Stimulated activated memory B cell treated with anti-CD40 and anti-IgM and Interleukin-4, amounts not matched to agents 10 μg/mL and 1 μg/mL and 100 μg/mL, for 72 hours (primary cell): ENCODE measurements around the gene ERCC2.
A peak's percentile ranks its signal among the peaks of the same experiment; 100 is the strongest.

Experiments
- ATAC-seq: fragments of 150-1000 bp; cut with Tn5 transposase; 2 replicates; pipeline ENCODE4 v1.10.0; 2021
- H3K27ac Mint-ChIP-seq: one replicate; pipeline ENCODE4 v1.8.0; 2022; ENCODE audit warnings: mild to moderate bottlenecking, mixed read lengths
- H3K27me3 Mint-ChIP-seq: one replicate; pipeline ENCODE4 v1.8.0; 2022; ENCODE audit warnings: mixed read lengths
- H3K36me3 Mint-ChIP-seq: one replicate; pipeline ENCODE4 v1.8.0; 2022; ENCODE audit warnings: mixed read lengths
- H3K4me1 Mint-ChIP-seq: one replicate; pipeline ENCODE4 v1.8.0; 2022; ENCODE audit warnings: mixed read lengths
- H3K4me3 Mint-ChIP-seq: one replicate; pipeline ENCODE4 v1.8.0; 2022; ENCODE audit warnings: mild to moderate bottlenecking, moderate library complexity, mixed read lengths
- H3K9me3 Mint-ChIP-seq: one replicate; pipeline ENCODE4 v1.8.0; 2022; ENCODE audit warnings: mixed read lengths

The ERCC2 gene

GRCh38 chr19:45405435-45406225, 35.3 kb upstream of the ERCC2 start:
- Mint-ChIP-seq H3K9me3 (no peaks in the 10 kb centered on the region), H3K4me1 (peaks cover 58% of the 10 kb centered on the region), H3K4me3 (peak overlapping the region; percentile 88), H3K36me3 (peaks cover 13% of the 10 kb centered on the region), H3K27me3 (peaks cover 30% of the 10 kb centered on the region), H3K27ac (peak overlapping the region; percentile 88)
- ATAC-seq = peak; percentile 81

- peak within 1 kb of the TSS; percentile 88 for H3K4me3 Mint-ChIP-seq
- peaks cover 30% of the 10 kb centered on the region for H3K27me3 Mint-ChIP-seq
- no peaks in the 10 kb centered on the region for H3K9me3 Mint-ChIP-seq
- ATAC-seq = no peak
- peaks cover 13% of the 10 kb centered on the region for H3K36me3 Mint-ChIP-seq
- H3K27ac Mint-ChIP-seq = peak within 1 kb of the TSS; percentile 88
- H3K4me1 Mint-ChIP-seq = peaks cover 58% of the 10 kb centered on the region
Measured at GRCh38 chr19:45404557-45405434, 34.4 kb upstream of the ERCC2 start, which contains the start of gene PPP1R13L. TSS of gene PPP1R13L (minus strand) at chr19:45405069. CDS start at chr19:45398318, 6,751 bp downstream.

- Mint-ChIP-seq H3K36me3 (peaks cover 9% of the 10 kb centered on the region), H3K9me3 (no peaks in the 10 kb centered on the region), H3K4me1 (peaks cover 52% of the 10 kb centered on the region), H3K4me3 (peak overlapping the region; percentile 88), H3K27me3 (peaks cover 30% of the 10 kb centered on the region), H3K27ac (no peak overlapping the region)
- no peak for ATAC-seq
Measured at GRCh38 chr19:45403781-45404556, 33.6 kb upstream of the ERCC2 start.

DNA sequence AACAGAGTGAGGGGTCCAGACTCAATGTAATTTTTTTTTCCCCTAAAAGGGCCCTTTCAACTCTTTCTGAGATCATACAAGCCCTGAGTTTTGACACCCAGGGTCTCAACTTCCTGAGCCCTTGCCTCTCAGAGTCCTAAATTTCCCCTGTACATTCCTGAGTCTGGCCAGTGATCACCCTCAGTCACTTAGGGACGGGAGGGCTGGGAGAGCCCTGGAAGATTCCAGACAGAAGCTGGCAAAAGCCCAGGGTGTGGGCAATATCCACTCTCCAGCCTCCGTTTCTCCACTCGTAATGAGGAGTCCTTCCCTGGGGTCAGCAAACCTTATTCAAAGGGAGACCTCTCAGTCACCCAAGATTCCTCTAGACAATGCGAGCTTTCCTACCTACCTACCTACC, 32.9 kb upstream of the ERCC2 start:
- no peaks in the 10 kb centered on the region for H3K9me3 Mint-ChIP-seq
- H3K4me1 Mint-ChIP-seq = peaks cover 52% of the 10 kb centered on the region
- H3K27me3 Mint-ChIP-seq = peaks cover 36% of the 10 kb centered on the region
- ATAC-seq = no peak
- no peak overlapping the region for H3K27ac Mint-ChIP-seq
- no peak overlapping the region for H3K4me3 Mint-ChIP-seq
- peaks cover 2% of the 10 kb centered on the region for H3K36me3 Mint-ChIP-seq

- no peak for ATAC-seq
- Mint-ChIP-seq H3K27me3 (peaks cover 44% of the 10 kb centered on the region), H3K9me3 (no peaks in the 10 kb centered on the region), H3K4me1 (peaks cover 50% of the 10 kb centered on the region), H3K36me3 (no peaks in the 10 kb centered on the region), H3K4me3 (no peak overlapping the region), H3K27ac (no peak overlapping the region)
Measured at GRCh38 chr19:45402298-45403061, 32.1 kb upstream of the ERCC2 start.

DNA sequence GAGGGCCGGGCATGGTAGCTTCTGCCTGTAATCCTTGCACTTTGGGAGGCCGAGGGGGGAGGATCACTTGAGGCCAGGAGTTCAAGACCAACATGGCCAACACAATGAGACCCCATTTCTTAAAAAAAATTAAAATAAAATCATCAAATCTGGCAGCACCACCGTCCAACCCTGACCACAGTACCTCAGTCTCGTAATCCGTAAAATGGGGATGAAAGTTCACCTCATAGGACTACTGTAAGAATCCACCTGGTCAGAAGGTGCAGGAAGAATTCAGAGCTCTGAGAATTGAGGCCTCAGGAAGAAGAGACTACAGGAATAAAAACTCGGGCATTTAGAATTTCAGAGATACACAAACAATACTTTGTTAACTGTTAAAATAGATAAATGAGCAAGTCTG, 31.4 kb upstream of the ERCC2 start:
- no peaks in the 10 kb centered on the region for H3K36me3 Mint-ChIP-seq
- peaks cover 50% of the 10 kb centered on the region for H3K27me3 Mint-ChIP-seq
- ATAC-seq = no peak
- no peak overlapping the region for H3K4me3 Mint-ChIP-seq
- H3K9me3 Mint-ChIP-seq = no peaks in the 10 kb centered on the region
- no peak overlapping the region for H3K27ac Mint-ChIP-seq
- peaks cover 49% of the 10 kb centered on the region for H3K4me1 Mint-ChIP-seq

GRCh38 chr19:45400192-45400591, 29.8 kb upstream of the ERCC2 start:
- Mint-ChIP-seq H3K4me1 (peaks cover 42% of the 10 kb centered on the region), H3K27ac (no peak overlapping the region)

GRCh38 chr19:45395821-45396617, 25.6 kb upstream of the ERCC2 start:
- H3K4me1 Mint-ChIP-seq = peaks cover 27% of the 10 kb centered on the region
- peaks cover 38% of the 10 kb centered on the region for H3K27me3 Mint-ChIP-seq
- no peaks in the 10 kb centered on the region for H3K9me3 Mint-ChIP-seq
- ATAC-seq = no peak
- H3K36me3 Mint-ChIP-seq = no peaks in the 10 kb centered on the region
- no peak overlapping the region for H3K4me3 Mint-ChIP-seq
- no peak overlapping the region for H3K27ac Mint-ChIP-seq

More at GRCh38 chr19:45400192-45400591, 29.8 kb upstream of the ERCC2 start:
- no peaks in the 10 kb centered on the region for H3K9me3 Mint-ChIP-seq
- H3K4me3 Mint-ChIP-seq = no peak overlapping the region
- H3K36me3 Mint-ChIP-seq = no peaks in the 10 kb centered on the region
- ATAC-seq = no peak
- H3K27me3 Mint-ChIP-seq = peaks cover 64% of the 10 kb centered on the region

DNA sequence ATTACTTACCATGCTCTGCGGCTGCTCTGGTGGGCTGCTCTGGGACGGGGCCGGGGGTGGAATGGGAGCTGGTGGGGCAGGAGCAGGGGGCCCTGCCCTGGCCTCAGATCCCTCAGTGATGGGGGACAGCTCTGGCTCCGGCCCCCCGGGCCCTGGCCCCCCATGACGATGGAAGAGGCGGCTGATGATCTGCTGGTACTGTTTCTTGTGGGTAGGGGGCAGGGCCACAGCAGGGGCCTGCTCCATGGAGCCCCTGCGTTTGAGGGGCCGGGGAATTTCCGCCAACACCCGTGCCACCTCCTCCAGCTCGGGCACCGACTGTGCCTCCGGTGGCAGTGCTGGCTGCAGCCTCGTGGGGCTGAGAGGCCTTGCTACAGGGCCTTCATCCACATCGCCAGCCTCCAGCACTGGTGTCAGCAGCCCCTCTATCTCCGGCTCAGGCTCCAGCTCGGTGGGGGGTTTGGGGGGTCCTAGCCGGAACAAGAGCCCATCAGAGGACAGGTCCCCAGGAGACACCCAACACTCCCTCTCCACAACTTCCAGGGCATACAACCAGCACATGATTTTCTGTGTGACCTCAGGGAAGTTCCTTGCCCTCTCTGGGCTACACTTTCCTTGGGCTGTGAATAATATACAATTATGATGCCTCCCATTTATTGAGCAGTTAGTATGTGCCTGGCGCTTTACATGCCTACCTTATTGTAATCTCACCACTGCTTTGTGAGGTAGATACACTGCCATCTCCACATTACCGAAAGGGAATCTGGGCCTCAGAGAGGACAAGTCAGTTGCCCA, 21.7 kb upstream of the ERCC2 start:
- peaks cover 20% of the 10 kb centered on the region for H3K27me3 Mint-ChIP-seq
- H3K4me3 Mint-ChIP-seq = no peak overlapping the region
- H3K9me3 Mint-ChIP-seq = no peaks in the 10 kb centered on the region
- no peaks in the 10 kb centered on the region for H3K36me3 Mint-ChIP-seq
- peaks cover 13% of the 10 kb centered on the region for H3K4me1 Mint-ChIP-seq
- no peak overlapping the region for H3K27ac Mint-ChIP-seq
- no peak for ATAC-seq

- Mint-ChIP-seq H3K4me1 (peaks cover 13% of the 10 kb centered on the region), H3K4me3 (no peak overlapping the region), H3K27me3 (peaks cover 19% of the 10 kb centered on the region), H3K27ac (no peak overlapping the region), H3K9me3 (no peaks in the 10 kb centered on the region), H3K36me3 (no peaks in the 10 kb centered on the region)
- peak; percentile 63 for ATAC-seq
Measured at GRCh38 chr19:45391346-45391745, 21.0 kb upstream of the ERCC2 start.

DNA sequence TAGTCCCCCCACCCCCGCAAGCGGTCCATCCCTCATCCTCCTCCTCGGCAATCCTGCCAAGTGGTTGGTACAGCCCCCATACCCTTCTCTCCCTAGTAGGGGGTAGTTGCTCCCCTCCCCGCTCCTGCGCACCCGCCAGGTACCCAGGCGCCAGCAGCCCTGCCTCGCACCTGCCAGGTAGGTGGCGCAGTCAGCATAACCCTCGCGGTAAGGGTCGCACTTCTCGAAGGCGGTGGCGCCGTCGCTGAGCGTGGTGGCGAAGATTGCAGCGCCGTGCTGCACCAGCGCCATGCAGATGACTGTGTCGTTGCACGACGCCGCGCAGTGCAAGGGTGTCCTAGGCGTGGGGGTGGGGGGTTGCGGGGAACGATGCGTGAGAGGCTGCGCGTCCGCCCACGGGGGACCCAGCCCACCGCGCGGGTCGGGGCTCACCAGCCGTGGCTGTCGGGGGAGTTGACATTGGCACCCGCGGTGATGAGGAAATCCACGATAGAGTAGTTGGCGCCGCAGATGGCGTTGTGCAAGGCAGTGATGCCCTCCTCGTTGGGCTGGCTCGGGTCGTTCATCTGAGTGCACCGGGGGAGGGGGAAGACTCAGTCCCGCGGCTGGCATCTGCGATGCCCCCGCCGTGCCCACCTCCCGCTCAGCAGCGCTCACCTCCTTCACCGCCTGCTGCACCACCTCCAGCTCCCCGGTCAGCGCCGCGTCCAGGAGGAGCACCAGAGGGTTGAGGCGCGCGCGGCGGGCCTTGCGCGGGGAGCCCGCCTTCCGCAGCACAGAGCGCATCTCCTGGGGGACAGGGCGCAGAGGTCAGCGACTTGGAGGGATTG, 15.2 kb upstream of the ERCC2 start:
- no peak for ATAC-seq
- Mint-ChIP-seq H3K27me3 (peaks cover 33% of the 10 kb centered on the region), H3K4me3 (no peak overlapping the region), H3K9me3 (no peaks in the 10 kb centered on the region), H3K36me3 (no peaks in the 10 kb centered on the region), H3K27ac (no peak overlapping the region), H3K4me1 (peaks cover 12% of the 10 kb centered on the region)

- Mint-ChIP-seq H3K27ac (no peak overlapping the region), H3K36me3 (no peaks in the 10 kb centered on the region), H3K4me1 (peaks cover 12% of the 10 kb centered on the region)
Measured at GRCh38 chr19:45382426-45382825, 12.1 kb upstream of the ERCC2 start.

More at GRCh38 chr19:45382426-45382825, 12.1 kb upstream of the ERCC2 start:
- Mint-ChIP-seq H3K9me3 (no peaks in the 10 kb centered on the region), H3K4me3 (no peak overlapping the region), H3K27me3 (peaks cover 33% of the 10 kb centered on the region)
- ATAC-seq = no peak
